GM12891 (cell line): Measurements from ENCODE around the gene MUL1.
"Not testable (repeated sequence)": the region's sequence is repeated elsewhere in the genome, so short reads cannot be mapped to it uniquely, and the experiment has no call there.

Experiments used
- POLR2A ChIP-seq: IDR thresholded peaks from 2 replicates; pipeline ENCODE4 v1.6.1; 2011; ENCODE audit warnings: low read depth, low read length, control low read depth
- POLR2AphosphoS5 ChIP-seq: IDR thresholded peaks from 2 replicates; pipeline ENCODE4 v1.6.1; 2011; ENCODE audit warnings: low read depth, low read length, control low read depth
- TAF1 ChIP-seq: IDR thresholded peaks from 2 replicates; pipeline ENCODE4 v1.6.1; 2011; ENCODE audit warnings: low read depth, low read length, control low read depth

- not testable (repeated sequence) for TF ChIP-seq POLR2AphosphoS5, TAF1
- TF ChIP-seq POLR2A = peak; percentile 20; the same call in 1 of the 2 replicates
Observed at GRCh38 chr1:20496725-20497383, 11.1 kb downstream of the MUL1 start.
